ENCODE measurements around the gene HPCAL1. TPM values are rescaled to one million over a fixed set of nuclear protein-coding genes. Genes with fewer than 3 reads are reported as not detected.

Gene HPCAL1
- total RNA-seq, 2 experiments from 2014 or later, result 9.2 to 9.7 TPM

DNA sequence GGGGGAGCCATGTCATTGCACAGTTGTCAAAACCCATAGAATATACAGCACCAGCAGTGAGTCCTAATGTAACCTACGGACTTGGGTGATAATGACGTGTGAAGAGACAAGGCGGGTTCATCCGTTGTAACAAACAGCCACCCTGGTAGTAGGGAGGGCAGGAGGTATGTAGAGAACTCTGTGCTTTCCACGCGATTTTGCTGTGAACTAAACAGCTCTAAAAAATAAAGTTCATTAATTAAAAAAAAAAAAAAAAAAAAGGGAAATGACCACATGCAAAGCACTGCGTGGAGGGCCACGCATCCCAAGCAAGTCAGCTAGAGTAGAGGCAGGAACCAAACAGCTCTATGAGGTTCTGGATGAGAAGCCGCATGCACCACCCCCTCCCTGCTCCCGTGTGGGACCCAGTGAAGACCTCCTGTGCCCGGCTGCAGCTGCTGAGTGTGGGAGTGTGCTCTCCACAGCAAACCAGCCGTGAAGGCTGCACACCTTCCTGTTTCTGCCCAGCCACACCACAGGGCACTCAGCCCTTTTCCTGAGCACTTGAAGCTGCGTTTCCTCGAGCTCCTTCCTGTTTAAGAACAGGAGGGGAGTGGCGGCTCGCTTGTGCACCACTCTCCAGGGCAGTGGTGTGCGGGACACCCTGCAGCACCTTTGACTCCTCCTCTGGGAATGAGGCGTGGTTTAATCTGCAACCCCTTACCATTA is 79.8 kb downstream of the HPCAL1 start:
- H3K4me2 ChIP-seq (ENCODE audit: low read length), result peak overlapping the region; percentile 65
- ChIA-PET POLR2A (interaction anchor here (0.6 to 1.9 kb wide), 12 partner anchors 10 to 1545 kb away, joined by 3 to 13 read pairs (median 4); partner anchors contain the start of gene HPCAL1), CTCF (ENCODE audit: unreplicated experiment) (interaction anchor here (0.6 to 2.9 kb wide), 4 partner anchors 27 to 540 kb away, joined by 3 to 20 read pairs (median 4); no protein-coding TSS in a partner anchor)
- peak; percentile 85 for DNase-seq (ENCODE audit: low spot score)
- TF ChIP-seq EZH2phosphoT487 (IDR thresholded peaks at IDR 0.05; ENCODE audit: borderline replicate concordance, low read depth, low read length) (no peak), CTCF (conservative IDR thresholded peaks at IDR 0.05; ENCODE audit: low read length) (no peak)
- intact Hi-C loops (cut with micrococcal nuclease; ENCODE audit: unreplicated experiment), result loop anchor here (1.0 kb wide), 2 partner anchors 27 to 57 kb away; no protein-coding TSS in a partner anchor
- no peaks in the 10 kb centered on the region for H3K9me3 ChIP-seq (ENCODE audit: low read length)
- peaks cover 69% of the 10 kb centered on the region for H3K4me1 ChIP-seq (ENCODE audit: insufficient read depth, low read length, poor library complexity, severe bottlenecking)
- no peaks in the 10 kb centered on the region for H3K36me3 ChIP-seq (ENCODE audit: insufficient read depth, low read length)
- no peaks in the 10 kb centered on the region for H3K79me2 ChIP-seq (ENCODE audit: insufficient read depth, low read depth, low read length)
- H3K4me3 ChIP-seq (ENCODE audit: low read depth, low read length, poor library complexity, severe bottlenecking), result peak overlapping the region; percentile 50
- H3K27ac ChIP-seq (ENCODE audit: low read depth, low read length, poor library complexity, severe bottlenecking), result peak overlapping the region; percentile 25
- BruUV-seq (replicated peaks), result no TSS peak
- H2AFZ ChIP-seq (ENCODE audit: low read length), result no peak overlapping the region
- peaks cover 8% of the 10 kb centered on the region; the same call in 1 of the 2 replicates for H4K20me1 ChIP-seq (ENCODE audit: insufficient read depth, low read length)
- H3K9me2 ChIP-seq (ENCODE audit: insufficient read depth, low read length), result no peaks in the 10 kb centered on the region

DNA sequence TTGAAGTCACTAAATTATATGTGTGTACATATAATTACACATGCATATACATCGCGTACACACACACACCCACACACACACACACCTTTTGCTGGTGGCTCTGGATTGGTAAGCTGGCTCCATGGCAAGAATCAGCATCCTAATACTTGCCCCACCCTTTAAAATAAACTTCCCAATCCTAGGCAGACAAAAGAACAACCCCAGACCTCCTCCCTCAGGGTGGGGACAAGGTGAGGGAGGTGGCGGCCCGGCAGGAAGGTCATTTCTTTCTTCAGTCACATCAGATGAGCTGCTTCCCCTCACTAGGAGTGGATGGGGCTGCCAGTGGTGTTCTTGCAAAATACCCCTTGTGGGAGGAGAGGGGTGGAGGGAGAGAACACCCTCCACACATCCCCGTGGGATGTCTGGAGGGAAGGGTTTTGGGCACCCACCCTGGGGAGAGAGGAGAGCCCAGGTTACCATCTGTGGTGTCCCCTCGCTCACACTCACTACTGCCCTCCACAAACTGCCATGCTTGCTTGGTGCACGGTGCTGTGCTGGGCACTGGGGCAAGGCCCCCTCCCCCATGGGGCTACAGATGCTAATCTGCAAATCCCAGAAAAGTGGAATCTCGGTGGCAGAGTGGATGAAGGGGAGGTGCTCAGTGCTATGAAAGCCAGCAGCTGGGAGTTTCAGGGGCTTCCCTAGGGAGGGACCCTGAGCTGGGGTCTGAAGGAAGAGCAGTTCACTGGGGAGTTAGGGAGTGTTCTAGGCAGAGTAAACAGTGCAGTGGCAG is 81.4 kb downstream of the HPCAL1 start:
- TF ChIP-seq CTCF (conservative IDR thresholded peaks at IDR 0.05; ENCODE audit: low read length) (no peak), EZH2phosphoT487 (IDR thresholded peaks at IDR 0.05; ENCODE audit: borderline replicate concordance, low read depth, low read length) (no peak)
- no peak overlapping the region for H2AFZ ChIP-seq (ENCODE audit: low read length)
- H4K20me1 ChIP-seq (ENCODE audit: insufficient read depth, low read length), result peaks cover 8% of the 10 kb centered on the region
- H3K4me1 ChIP-seq (ENCODE audit: insufficient read depth, low read length, poor library complexity, severe bottlenecking), result peaks cover 55% of the 10 kb centered on the region
- H3K9me3 ChIP-seq (ENCODE audit: low read length), result no peaks in the 10 kb centered on the region
- ChIA-PET POLR2A (interaction anchor here (0.6 to 1.9 kb wide), 4 partner anchors 8 to 81 kb away, joined by 3 to 13 read pairs (median 5); partner anchors contain the start of gene HPCAL1), CTCF (ENCODE audit: unreplicated experiment) (no interaction called here)
- H3K27ac ChIP-seq (ENCODE audit: low read depth, low read length, poor library complexity, severe bottlenecking), result no peak overlapping the region
- peak overlapping the region; percentile 65 for H3K4me2 ChIP-seq (ENCODE audit: low read length)
- no peak overlapping the region for H3K4me3 ChIP-seq (ENCODE audit: low read depth, low read length, poor library complexity, severe bottlenecking)
- no peaks in the 10 kb centered on the region for H3K9me2 ChIP-seq (ENCODE audit: insufficient read depth, low read length)
- no peak for DNase-seq (ENCODE audit: low spot score)
- H3K36me3 ChIP-seq (ENCODE audit: insufficient read depth, low read length), result no peaks in the 10 kb centered on the region
- no peaks in the 10 kb centered on the region for H3K79me2 ChIP-seq (ENCODE audit: insufficient read depth, low read depth, low read length)
- intact Hi-C loops (cut with micrococcal nuclease; ENCODE audit: unreplicated experiment), result no loop called here
- no TSS peak for BruUV-seq (replicated peaks)

Measured in OCI-LY7 (cell line).